Gastroesophageal sphincter (tissue), 4 donors: Measurements from ENCODE around the gene ZNF860. TPM values are rescaled to one million over a fixed set of nuclear protein-coding genes. Genes with fewer than 3 reads are reported as not detected.

Experiments
- ATAC-seq: fragments of 150-250 bp; one replicate; pipeline ENCODE4 v1.9.1; 2016; ENCODE audit warnings: mild to moderate bottlenecking, moderate library complexity
- H3K27ac ChIP-seq, 4 donors: fragments of 200-600 bp; sonication (generic) in 3 of 4; 1 replicate in 3 of 4; 2 replicates in 1 of 4; pipeline ENCODE4 v1.5.1; 2016 to 2019
- H3K27me3 ChIP-seq: fragments of 200-600 bp; sonication (generic); one replicate; pipeline ENCODE4 v1.5.1; 2019
- H3K36me3 ChIP-seq, 2 donors: fragments of 200-600 bp; sonication (generic); one replicate each; pipeline ENCODE4 v1.5.1; 2019; ENCODE audit warnings: control low read depth in 1 of 2
- H3K4me1 ChIP-seq, 3 donors: fragments of 200-600 bp; sonication (generic); 1 replicate in 2 of 3; 2 replicates in 1 of 3; pipeline ENCODE4 v1.5.1; 2016 to 2019; ENCODE audit warnings: control low read depth in 2 of 3
- H3K4me3 ChIP-seq, 2 donors: fragments of 200-600 bp; sonication (generic); one replicate each; pipeline ENCODE4 v1.5.1; 2019; ENCODE audit warnings: mild to moderate bottlenecking in 1 of 2, moderate library complexity in 1 of 2
- H3K9me3 ChIP-seq, 3 donors: fragments of 200-600 bp; sonication (generic); one replicate each; pipeline ENCODE4 v1.5.1; 2017 to 2019; ENCODE audit warnings: control low read depth in 2 of 3
- EP300 ChIP-seq: sonication (generic); formaldehyde crosslinking; IDR thresholded peaks from one replicate; pipeline ENCODE4 v1.6.1; 2017; ENCODE audit warnings: antibody characterized with exemption, mild to moderate bottlenecking
- POLR2A ChIP-seq, 2 donors: fragments of 450-650 bp; IDR thresholded peaks; one replicate each; pipeline ENCODE4 v1.6.1; 2017; ENCODE audit warnings: antibody characterized with exemption in 2 of 2, mild to moderate bottlenecking in 2 of 2, moderate library complexity in 1 of 2
- POLR2AphosphoS5 ChIP-seq: sonication (generic); formaldehyde crosslinking; IDR thresholded peaks from one replicate; pipeline ENCODE4 v1.6.1; 2017; ENCODE audit warnings: antibody characterized with exemption
- WGBS, 2 donors: methylation state at CpG; one replicate each; pipeline ENCODE4 v1.1.5; 2018; ENCODE audit warnings: low coverage in 1 of 2; 5-methylcytosine and 5-hydroxymethylcytosine counted together
- total RNA-seq, 4 donors: library from RNA; depleted of rRNA; stranded (reverse); fragments of >200 nt; gene quantifications; one replicate each; pipeline ENCODE4 v1.1.0, GENCODE V29; 2016
- TF ChIP-seq, protein P1 (sequence below), 4 experiments: fragments of 200-600 bp in 2 of 4; fragments of 450-650 bp in 2 of 4; sonication (generic) in 1 of 4; IDR thresholded peaks; one replicate each; pipeline ENCODE4 v1.5.1; 2017 to 2019; ENCODE audit warnings: antibody characterized with exemption in 4 of 4, mild to moderate bottlenecking in 2 of 4, moderate library complexity in 2 of 4

ZNF860 gene
- total RNA-seq, 4 donors from 2014 or later: 0.08 to 0.96 (median 0.36) TPM

- Histone ChIP-seq H3K27ac (no peak overlapping the region), H3K4me1 (peaks cover 0 to 2% (median 0%) of the 10 kb centered on the region in 3 donors), H3K27me3 (no peaks in the 10 kb centered on the region), H3K36me3 (no peaks in the 10 kb centered on the region), H3K4me3 (no peak overlapping the region), H3K9me3 (peaks cover 0 to 18% (median 0%) of the 10 kb centered on the region in 3 donors)
- 33 to 71% methylated on average over 1 to 7 of the region's 7 CpGs for WGBS, 2 donors
- TF ChIP-seq POLR2AphosphoS5 (no peak), EP300 (no peak), POLR2A (IDR thresholded peaks at IDR 0.05) (no peak)
- TF ChIP-seq, protein P1, sequence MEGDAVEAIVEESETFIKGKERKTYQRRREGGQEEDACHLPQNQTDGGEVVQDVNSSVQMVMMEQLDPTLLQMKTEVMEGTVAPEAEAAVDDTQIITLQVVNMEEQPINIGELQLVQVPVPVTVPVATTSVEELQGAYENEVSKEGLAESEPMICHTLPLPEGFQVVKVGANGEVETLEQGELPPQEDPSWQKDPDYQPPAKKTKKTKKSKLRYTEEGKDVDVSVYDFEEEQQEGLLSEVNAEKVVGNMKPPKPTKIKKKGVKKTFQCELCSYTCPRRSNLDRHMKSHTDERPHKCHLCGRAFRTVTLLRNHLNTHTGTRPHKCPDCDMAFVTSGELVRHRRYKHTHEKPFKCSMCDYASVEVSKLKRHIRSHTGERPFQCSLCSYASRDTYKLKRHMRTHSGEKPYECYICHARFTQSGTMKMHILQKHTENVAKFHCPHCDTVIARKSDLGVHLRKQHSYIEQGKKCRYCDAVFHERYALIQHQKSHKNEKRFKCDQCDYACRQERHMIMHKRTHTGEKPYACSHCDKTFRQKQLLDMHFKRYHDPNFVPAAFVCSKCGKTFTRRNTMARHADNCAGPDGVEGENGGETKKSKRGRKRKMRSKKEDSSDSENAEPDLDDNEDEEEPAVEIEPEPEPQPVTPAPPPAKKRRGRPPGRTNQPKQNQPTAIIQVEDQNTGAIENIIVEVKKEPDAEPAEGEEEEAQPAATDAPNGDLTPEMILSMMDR (IDR thresholded peaks at IDR 0.05): no peak
- no peak for ATAC-seq
Measured at GRCh38 chr3:31953091-31953490, 28.5 kb upstream of the ZNF860 start.

DNA sequence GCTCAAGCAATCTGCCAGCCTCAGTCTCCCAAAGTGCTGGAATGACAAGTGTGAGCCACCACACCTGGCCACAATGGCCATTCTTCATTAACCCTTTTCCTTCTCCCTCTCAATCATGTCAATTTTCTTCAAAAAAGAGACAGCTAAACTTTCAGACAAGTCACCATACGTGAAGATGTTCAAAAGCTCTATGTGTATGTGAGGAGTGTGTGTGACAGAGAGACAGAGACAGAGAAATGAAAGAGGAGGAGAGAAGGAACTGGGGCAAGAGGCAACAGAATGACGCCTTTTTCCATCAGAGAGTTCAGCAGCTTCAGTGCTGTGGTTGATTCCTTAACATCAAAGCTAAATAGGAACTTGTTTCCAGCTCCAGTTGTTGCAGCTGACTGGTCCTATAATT is 27.9 kb upstream of the ZNF860 start:
- TF ChIP-seq POLR2A (IDR thresholded peaks at IDR 0.05) (no peak), POLR2AphosphoS5 (no peak), EP300 (no peak)
- TF ChIP-seq, protein P1 (IDR thresholded peaks at IDR 0.05): no peak

DNA sequence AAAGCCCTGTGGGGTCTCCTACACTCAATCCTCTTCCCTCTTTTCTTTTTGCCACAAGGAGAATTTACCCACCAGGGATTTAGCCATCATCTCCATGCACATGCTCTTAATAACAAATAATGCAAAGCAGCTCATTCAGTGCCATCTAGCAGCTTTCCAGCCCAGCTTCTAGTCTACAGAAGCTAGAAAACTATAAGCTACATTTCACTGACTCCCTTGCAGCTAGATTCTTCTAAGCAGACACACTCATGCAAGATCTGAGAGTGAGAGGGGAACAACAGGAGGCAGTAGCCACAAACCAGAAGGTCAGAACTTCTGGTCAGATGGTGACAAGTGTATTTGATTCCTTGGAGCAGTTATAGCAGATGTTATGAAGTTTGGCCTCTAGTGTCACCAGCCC is 26.0 kb upstream of the ZNF860 start:
- H3K4me3 ChIP-seq: no peak overlapping the region
- ATAC-seq: no peak
- H3K27me3 ChIP-seq: no peaks in the 10 kb centered on the region
- TF ChIP-seq, protein P1 (IDR thresholded peaks at IDR 0.05): no peak
- TF ChIP-seq POLR2A (IDR thresholded peaks at IDR 0.05) (no peak), POLR2AphosphoS5 (no peak), EP300 (no peak)
- H3K36me3 ChIP-seq: no peaks in the 10 kb centered on the region
- no peak overlapping the region for H3K27ac ChIP-seq
- peaks cover 2 to 26% (median 2%) of the 10 kb centered on the region in 3 donors for H3K4me1 ChIP-seq
- peaks cover 0 to 10% (median 0%) of the 10 kb centered on the region in 3 donors for H3K9me3 ChIP-seq

More for the DNA sequence above, 27.9 kb upstream of the ZNF860 start:
- Histone ChIP-seq H3K27me3 (no peaks in the 10 kb centered on the region), H3K9me3 (peaks cover 0 to 18% (median 0%) of the 10 kb centered on the region in 3 donors), H3K4me3 (no peak overlapping the region), H3K4me1 (peaks cover 0 to 7% (median 0%) of the 10 kb centered on the region in 3 donors), H3K27ac (no peak overlapping the region), H3K36me3 (no peaks in the 10 kb centered on the region)
- ATAC-seq: no peak
- 92 to 100% methylated on average over 2 of the region's 2 CpGs for WGBS, 2 donors

DNA sequence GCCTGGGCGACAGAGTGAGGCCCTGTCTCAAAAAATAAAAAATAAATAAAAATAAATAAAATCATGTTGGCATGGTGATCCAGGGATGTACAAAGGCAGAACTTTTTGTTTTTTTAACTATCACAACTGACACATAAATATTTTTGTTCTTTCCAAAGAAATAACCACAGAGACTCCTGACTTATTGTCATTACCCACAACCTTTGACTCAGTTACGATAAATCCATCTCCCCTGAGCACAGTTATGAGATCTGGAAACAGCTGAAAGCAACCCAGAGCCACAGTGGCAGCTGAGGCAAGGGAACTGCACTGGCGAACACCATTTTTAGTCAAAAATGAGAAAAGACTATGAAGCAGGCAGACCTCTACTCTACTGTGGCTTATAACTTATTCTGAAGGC is 24.4 kb upstream of the ZNF860 start:
- Histone ChIP-seq H3K9me3 (peaks cover 0 to 10% (median 0%) of the 10 kb centered on the region in 3 donors), H3K36me3 (no peaks in the 10 kb centered on the region), H3K27ac (no peak overlapping the region), H3K4me1 (peaks cover 4 to 35% (median 6%) of the 10 kb centered on the region in 3 donors), H3K27me3 (no peaks in the 10 kb centered on the region), H3K4me3 (no peak overlapping the region)
- 70 to 79% methylated on average over 3 of the region's 3 CpGs for WGBS, 2 donors
- no peak for ATAC-seq
- TF ChIP-seq, protein P1 (IDR thresholded peaks at IDR 0.05): no peak
- TF ChIP-seq POLR2AphosphoS5 (no peak), EP300 (no peak), POLR2A (IDR thresholded peaks at IDR 0.05) (no peak)

GRCh38 chr3:31958701-31959152 is 22.8 kb upstream of the ZNF860 start:
- H3K27ac ChIP-seq: peak overlapping the region in 3 of 4 donors; percentile 64 to 75 (median 66)
- WGBS, 2 donors: 9 to 10% methylated on average over 1 to 3 of the region's 3 CpGs
- peaks cover 0 to 10% (median 0%) of the 10 kb centered on the region in 3 donors for H3K9me3 ChIP-seq
- H3K27me3 ChIP-seq: no peaks in the 10 kb centered on the region
- peaks cover 4 to 35% (median 6%) of the 10 kb centered on the region in 3 donors for H3K4me1 ChIP-seq
- H3K36me3 ChIP-seq: no peaks in the 10 kb centered on the region
- H3K4me3 ChIP-seq: no peak overlapping the region
- no peak for ATAC-seq
- TF ChIP-seq POLR2AphosphoS5 (no peak), EP300 (no peak), POLR2A (IDR thresholded peaks at IDR 0.05) (no peak)
- TF ChIP-seq, protein P1 (IDR thresholded peaks at IDR 0.05): no peak
